ENCODE data around the gene CMTM6.
A peak's percentile ranks its signal among the peaks of the same experiment; 100 is the strongest.

The CMTM6 gene

DNA sequence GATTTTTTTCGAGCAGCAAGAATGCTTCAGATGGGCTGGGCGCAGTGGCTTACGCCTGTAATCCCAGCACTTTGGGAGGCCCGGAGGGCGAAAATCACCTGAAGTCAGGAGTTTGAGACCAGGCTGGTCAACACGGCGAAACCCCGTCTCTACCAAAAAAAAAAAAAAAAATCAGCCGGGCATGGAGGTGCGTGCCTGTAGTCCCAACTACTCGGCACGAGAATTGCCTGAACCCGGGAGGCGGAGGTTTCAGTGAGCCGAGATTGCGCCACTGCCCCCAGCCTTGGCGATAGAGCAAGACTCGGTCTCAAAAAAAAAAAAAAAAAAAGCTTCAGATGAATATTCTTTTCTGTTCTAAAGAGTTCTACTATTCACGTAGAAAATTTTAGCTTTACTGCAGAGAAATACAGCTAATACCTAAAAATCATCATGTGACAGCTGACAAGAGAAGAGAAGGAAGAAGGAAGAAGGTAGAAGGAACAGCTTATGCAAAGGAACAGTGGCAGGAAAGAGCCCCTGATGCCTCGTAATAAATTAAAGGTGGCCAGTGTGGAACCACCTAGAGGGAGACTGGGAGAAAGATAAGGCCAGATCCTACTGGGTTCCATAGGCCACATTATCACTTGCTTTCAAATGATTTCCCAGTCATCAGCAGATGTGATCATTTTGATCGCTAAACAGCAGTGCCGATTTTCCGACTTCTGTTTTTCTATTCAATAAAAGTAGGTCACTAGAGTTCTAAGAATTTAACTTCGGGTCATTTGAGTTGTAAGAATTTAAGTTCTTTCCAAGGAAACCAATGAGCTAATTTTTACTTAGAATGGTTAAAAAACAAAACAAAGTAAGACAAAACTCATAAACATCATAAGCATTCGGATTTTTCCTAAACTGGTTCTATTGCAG, 1.5 kb downstream of the CMTM6 start:
- H3K4me3 ChIP-seq (ENCODE audit: control insufficient read depth, low read depth, low read length), result peak overlapping the region; percentile 83
- TF ChIP-seq, protein P1, sequence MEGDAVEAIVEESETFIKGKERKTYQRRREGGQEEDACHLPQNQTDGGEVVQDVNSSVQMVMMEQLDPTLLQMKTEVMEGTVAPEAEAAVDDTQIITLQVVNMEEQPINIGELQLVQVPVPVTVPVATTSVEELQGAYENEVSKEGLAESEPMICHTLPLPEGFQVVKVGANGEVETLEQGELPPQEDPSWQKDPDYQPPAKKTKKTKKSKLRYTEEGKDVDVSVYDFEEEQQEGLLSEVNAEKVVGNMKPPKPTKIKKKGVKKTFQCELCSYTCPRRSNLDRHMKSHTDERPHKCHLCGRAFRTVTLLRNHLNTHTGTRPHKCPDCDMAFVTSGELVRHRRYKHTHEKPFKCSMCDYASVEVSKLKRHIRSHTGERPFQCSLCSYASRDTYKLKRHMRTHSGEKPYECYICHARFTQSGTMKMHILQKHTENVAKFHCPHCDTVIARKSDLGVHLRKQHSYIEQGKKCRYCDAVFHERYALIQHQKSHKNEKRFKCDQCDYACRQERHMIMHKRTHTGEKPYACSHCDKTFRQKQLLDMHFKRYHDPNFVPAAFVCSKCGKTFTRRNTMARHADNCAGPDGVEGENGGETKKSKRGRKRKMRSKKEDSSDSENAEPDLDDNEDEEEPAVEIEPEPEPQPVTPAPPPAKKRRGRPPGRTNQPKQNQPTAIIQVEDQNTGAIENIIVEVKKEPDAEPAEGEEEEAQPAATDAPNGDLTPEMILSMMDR (IDR thresholded peaks at IDR 0.05; ENCODE audit: control insufficient read depth, insufficient read depth, low read depth, low read length, missing control alignments), result no peak
- DNase-seq (ENCODE audit: low read depth), result no peak

DNA sequence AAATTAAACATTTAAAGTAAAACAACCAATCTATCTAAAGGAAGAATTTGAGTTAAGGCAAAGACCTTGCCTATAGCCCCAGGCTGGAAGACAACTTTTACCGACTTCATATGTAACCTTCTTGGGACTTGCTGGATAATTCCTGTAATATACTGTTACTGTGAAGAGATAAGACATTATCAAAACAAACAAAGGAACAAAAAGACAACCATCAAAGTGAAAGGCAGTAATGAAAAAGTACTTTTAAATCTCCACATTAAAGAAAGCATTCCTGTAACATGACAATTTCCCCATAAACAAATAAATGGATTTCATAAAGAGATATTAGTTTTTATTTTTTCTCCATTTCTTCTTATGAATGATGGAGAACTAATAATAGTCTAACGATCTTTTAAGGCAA, 2.4 kb downstream of the CMTM6 start:
- no peak overlapping the region for H3K4me3 ChIP-seq (ENCODE audit: control insufficient read depth, low read depth, low read length)
- TF ChIP-seq, protein P1 (IDR thresholded peaks at IDR 0.05; ENCODE audit: control insufficient read depth, insufficient read depth, low read depth, low read length, missing control alignments), result no peak
- DNase-seq (ENCODE audit: low read depth), result no peak

DNA sequence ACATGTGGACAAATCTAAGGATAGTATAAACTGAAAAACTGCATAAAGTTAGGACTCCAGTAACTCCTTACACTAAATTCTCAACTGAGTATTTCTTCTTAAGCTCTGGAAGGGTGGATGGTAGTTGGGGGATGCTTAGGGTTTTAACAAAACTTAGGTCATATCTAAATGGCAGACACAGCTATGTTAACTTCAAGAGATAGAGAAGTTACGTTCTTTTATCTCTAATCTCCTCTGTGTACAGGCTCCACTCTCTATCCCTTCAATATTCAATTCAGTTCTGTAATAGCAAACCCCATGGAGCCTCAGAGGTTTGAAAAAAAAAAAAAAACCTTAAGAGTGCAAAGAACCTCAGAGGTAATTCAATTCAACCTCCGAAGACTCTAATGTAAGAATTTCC, 3.1 kb downstream of the CMTM6 start:
- H3K4me3 ChIP-seq (ENCODE audit: control insufficient read depth, low read depth, low read length), result no peak overlapping the region

DNA sequence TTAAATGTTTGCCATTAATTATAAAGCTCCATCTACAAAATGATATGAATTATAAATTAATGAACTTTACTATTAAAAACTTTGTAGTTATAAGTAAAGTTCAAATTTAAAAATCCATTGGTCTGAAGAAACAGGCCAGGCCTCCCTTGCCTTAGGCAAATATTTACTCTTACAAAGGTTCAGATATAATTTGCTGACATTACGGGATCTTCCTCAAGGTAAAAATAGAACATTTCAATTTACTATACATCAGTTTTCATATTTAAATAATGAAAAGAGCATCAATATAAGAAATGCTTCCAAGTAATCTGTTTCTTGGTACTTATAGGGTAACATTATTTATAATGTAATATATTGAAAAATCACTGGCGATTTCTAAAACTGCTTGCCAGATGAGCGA, 3.7 kb downstream of the CMTM6 start:
- DNase-seq (ENCODE audit: low read depth), result no peak
- no peak overlapping the region for H3K4me3 ChIP-seq (ENCODE audit: control insufficient read depth, low read depth, low read length)
- TF ChIP-seq, protein P1 (IDR thresholded peaks at IDR 0.05; ENCODE audit: control insufficient read depth, insufficient read depth, low read depth, low read length, missing control alignments), result no peak

More for the DNA sequence above, 3.1 kb downstream of the CMTM6 start:
- TF ChIP-seq, protein P1 (IDR thresholded peaks at IDR 0.05; ENCODE audit: control insufficient read depth, insufficient read depth, low read depth, low read length, missing control alignments), result no peak
- DNase-seq (ENCODE audit: low read depth), result no peak

DNA sequence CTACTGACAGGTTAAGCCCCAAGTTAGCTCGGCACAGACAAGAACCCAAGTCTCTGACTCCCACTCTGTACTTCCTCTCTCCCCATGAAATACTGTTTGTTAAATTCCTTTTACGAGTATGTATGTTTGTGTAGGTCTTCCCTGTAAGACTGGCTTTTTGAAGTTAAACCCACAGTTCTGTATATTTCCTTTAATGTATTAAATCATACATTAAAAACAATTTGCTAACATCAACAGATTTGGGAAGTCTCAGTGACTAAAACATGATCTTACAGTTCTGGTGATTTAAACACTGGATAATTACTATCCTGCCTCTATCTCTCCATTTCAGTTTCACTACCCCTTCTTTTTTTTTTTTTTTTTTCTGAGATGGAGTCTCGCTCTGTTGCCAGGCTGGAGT, 4.4 kb downstream of the CMTM6 start:
- H3K4me3 ChIP-seq (ENCODE audit: control insufficient read depth, low read depth, low read length), result no peak overlapping the region
- TF ChIP-seq, protein P1 (IDR thresholded peaks at IDR 0.05; ENCODE audit: control insufficient read depth, insufficient read depth, low read depth, low read length, missing control alignments), result no peak
- no peak for DNase-seq (ENCODE audit: low read depth)

DNA sequence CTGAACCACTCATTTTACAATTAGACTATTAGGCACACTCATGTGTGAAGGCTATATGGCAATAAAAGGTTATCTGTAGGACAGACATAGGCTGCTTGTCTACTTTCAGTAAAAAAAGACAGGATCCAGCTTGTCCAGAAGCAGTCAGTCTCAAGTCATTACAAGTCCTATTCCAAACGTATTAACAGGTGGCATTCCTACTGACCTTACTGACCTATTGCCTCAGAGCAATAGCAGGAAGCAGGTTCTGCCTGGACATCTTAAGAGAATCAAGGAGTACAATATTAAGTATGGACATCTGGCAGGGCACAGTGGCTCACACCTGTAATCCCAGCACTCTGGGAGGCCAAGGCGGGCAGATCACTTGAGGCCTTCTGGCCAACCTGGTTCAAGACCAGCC, 7.0 kb downstream of the CMTM6 start:
- no peak for DNase-seq (ENCODE audit: low read depth)
- TF ChIP-seq, protein P1 (IDR thresholded peaks at IDR 0.05; ENCODE audit: control insufficient read depth, insufficient read depth, low read depth, low read length, missing control alignments), result no peak
- H3K4me3 ChIP-seq (ENCODE audit: control insufficient read depth, low read depth, low read length), result no peak overlapping the region

All from AG09309 (cell line).